CD4-positive, alpha-beta T cell treated with Interleukin-17A for 1 hour (primary cell): ENCODE results near the gene RHOBTB1.

Experiments used
- DNase-seq: peaks from one replicate; pipeline ENCODE4 v3.0.0-alpha.2; 2020

The RHOBTB1 gene

DNA sequence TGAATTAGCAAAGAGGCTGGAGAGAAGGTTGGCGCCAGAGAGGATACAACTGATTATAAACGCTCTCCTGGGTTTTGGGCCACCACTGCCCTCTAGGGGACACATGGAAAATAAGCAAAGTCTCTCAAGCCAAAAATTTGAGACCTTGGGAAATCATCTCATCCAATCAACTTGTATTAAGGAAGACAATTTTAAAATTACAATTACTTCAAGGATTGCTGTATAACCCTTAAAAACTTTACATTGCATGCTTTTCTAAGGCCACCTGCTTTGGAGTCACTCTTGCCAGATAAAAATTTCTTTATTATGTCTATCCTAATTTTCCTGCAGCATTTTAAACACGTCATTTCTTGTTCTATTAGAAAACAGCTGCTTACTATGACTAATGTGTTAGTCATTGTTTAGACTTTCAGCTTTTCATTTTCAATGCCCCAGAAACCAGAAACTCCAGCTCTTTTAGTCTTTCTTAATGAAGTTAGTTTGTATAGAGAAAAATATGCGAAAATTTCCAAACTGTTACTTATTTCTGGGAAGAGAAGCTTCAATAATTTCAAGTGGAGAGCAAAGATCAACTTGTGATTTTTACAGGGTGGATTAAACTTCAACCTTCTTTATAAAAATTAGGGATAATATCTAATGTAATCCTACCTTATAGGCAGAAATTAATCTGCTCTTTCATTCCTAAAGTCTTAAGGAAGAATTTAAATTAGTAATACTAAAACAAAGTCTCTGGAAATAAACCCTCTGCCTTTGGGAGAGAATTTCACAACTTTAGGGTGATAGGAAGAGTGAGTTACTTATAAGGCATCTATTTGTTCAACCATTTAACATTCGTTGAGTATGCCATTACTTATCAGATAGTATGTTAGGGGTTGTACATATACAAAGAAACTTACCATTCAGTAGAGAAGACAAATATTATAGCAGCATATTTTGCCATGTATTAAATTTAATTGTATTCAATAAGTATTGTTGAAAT is 20.6 kb upstream of the RHOBTB1 start:
- DNase-seq: peak; percentile 51

GRCh38 chr10:60963441-60964256 is 19.7 kb upstream of the RHOBTB1 start:
- DNase-seq: no peak

DNA sequence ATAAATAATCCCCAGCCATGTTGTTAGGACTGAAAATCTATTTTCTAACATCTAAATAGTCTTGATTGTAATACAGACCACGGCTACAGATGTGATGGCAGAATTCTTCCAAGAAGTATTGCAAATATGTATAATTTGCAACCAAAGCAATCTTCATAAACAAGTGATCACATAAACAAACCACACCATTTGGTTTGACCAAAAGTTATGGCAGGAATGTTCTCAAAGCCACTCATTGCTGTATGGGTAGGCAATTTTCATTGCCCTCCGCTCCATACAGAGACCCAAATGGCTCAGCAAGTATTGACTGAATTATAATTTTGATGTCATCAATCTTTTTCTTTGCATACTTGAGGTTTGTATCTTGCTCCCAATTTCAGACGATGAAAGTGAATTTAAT is 19.0 kb upstream of the RHOBTB1 start:
- DNase-seq: no peak

GRCh38 chr10:60960913-60961312 is 16.9 kb upstream of the RHOBTB1 start:
- DNase-seq: no peak

GRCh38 chr10:60960031-60960430 is 16.0 kb upstream of the RHOBTB1 start:
- no peak for DNase-seq

GRCh38 chr10:60958892-60959601 is 15.1 kb upstream of the RHOBTB1 start:
- no peak for DNase-seq

GRCh38 chr10:60957667-60958221 is 13.8 kb upstream of the RHOBTB1 start:
- DNase-seq: no peak

DNA sequence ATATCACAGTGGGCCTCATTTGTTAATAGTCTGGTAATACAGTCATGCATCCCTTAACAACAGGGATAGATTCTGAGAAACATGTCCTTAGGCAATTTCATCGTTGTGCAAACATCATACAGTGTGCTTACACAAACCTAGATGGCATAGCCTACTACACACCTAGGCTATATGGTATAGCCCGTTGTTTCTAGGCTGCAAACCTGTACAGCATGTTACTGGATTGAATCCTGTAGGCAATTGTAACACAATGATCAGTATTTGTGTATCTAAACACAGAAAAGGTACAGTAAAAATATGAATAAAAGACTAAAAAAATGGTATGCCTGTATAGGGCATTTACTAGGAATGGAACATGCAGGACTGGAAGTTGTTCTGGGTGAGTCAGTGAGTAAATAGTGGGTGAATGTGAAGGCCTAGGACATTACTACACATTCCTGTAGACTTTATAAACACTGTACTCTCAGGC is 12.0 kb upstream of the RHOBTB1 start:
- no peak for DNase-seq

- no peak for DNase-seq
Observed at GRCh38 chr10:60955316-60955715, 11.3 kb upstream of the RHOBTB1 start.

- no peak for DNase-seq
Observed at GRCh38 chr10:60954035-60954434, 10.1 kb upstream of the RHOBTB1 start.

- no peak for DNase-seq
Observed at GRCh38 chr10:60953420-60953819, 9.4 kb upstream of the RHOBTB1 start.

GRCh38 chr10:60952846-60953220 is 8.8 kb upstream of the RHOBTB1 start:
- DNase-seq: no peak

DNA sequence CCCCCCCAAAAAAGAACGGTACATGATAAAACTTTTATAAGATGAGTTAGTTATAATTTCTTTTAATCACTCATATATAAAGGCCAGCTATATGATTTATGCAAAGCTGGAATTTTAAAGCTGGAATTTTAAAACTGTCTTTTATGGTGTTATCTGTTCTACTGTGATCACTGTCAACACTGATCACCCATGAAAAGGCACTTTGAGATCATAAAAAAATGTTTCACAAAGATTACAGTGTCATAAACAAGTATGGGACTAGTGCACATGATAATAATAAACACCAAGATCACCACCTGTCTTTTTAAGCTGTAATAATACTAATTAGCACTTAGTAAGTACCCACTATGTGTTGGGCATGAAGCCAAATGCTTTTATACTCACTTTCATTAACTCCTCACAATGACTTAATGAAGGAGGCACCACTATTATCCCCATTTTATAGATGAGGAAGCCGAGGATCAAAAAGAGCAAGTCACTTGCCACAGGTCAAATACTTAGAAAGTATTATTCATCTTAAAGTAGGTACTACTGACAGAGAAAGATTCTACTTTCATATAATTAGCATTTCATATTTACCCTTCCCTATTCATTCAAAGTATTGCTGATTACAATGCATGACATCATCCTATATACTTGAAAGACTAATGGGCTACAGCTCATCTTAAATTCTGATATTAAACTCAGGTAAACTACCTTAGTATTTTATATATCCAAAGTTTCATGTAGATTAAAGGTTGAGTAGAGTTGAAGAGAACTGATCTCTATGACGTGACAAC is 8.3 kb upstream of the RHOBTB1 start:
- DNase-seq: no peak

DNA sequence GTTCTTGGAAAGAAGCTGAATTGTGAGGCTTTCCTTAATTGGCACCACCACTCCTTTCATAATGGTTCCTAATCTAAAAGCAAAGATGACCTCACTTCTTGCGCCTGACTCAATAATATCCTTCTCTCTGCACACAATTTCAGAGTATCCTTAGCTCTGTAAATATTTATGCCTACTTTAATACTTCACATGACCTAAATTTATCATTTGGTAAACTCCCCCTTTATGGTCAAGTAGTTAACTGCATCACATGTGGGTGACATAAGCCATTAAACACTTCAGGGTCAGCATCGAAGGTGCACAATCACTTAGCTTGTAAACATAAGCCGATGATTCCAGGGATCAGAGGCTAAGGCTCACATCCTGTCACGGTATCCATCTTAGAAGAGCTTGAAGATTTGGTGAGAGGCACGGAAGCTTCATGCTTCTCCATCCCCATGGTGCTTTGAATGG is 7.3 kb upstream of the RHOBTB1 start:
- DNase-seq: no peak

DNA sequence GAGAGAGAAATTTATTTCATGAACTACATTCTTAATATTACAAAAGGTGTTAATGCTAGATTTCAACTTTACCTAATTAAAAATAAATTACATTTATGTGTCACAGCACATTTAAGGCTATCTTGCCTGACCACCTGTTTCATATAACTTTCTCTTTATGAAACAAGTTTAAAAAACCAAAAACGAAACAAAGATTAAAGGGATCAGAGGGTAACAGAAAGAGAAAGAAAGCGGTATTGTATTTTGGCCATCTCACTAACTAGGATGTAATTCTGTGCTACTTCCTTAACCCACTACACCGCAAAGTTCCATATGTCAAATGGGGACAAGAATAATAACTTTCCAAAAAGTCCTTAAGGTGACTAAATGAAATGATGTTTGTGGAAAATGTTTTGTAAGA is 6.3 kb upstream of the RHOBTB1 start:
- DNase-seq: no peak

DNA sequence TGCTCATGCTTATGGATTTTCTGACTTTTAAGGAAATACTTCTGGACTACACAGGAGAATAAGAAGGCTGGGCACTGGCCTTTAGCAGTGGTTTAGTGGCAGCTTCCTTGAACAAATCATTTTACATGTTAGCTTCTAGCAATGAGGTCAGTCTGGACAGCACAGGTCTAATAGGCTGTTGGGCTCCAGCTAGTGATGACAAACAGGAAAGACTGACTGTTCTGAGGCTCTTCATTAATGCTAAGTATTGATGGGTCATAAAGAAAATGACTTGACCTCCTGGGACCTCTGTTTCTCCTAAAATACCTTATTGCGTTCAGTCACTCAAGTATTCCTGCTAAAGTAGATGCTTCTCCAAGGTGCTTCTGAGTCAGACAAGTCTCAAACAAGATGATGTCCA is 4.9 kb upstream of the RHOBTB1 start:
- no peak for DNase-seq

DNA sequence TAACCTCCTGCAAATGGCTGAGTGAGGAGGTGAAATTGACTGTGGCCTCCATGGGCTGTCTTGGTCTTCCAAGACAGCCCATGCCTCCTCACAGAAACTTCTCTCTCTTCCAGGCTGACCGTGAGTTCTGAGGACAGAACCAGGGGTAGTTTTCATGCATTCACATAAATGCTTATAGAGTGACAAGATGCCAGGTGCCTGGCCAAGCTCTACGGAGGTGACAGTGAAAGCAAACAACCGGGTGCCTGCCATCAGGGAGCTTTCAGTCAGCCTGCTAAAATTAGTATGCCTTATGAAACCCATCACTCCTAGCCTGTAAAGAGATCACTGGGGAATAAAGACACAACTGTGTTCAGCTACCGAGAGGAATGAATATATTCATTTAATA is 919 bp upstream of the RHOBTB1 start:
- no peak for DNase-seq

GRCh38 chr10:60943316-60944057 is 498 bp downstream of the RHOBTB1 start:
- DNase-seq: no peak

- no peak for DNase-seq
Observed at GRCh38 chr10:60942788-60943315, 1.1 kb downstream of the RHOBTB1 start.

DNA sequence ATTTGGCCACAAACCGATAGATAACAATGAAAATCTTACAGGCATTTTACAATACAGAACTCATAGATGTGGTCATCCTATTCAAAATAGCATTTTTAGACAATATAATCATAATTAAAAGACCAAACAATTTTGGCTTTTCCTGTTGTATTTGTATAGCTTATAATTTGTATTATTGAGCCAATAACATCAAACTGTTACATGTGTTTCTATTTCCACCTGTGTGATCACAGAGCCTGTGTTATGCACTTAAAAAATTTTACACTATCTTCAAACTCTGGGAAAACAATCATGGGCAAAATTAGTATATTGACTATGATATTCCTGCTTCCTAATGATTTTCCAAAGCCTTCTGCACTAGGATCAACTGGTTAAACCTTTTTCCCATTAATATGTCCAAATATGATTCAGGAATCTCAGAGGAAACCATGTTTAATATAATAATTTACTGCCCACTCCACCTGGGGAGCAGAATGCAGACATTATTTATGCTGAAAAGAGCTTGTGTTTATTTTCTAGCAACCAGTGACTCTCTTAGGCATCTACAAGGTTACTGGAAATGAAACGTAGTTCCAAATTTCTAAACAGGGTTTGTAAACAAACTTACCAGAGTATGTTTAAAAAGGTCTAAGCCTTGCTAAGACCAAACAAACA is 1.7 kb downstream of the RHOBTB1 start:
- no peak for DNase-seq
